CD4-positive, alpha-beta T cell (primary cell): ENCODE measurements around the gene MCFD2. TPM values are rescaled to one million over a fixed set of nuclear protein-coding genes. Genes with fewer than 3 reads are reported as not detected.
"Not testable (repeated sequence)": the region's sequence is repeated elsewhere in the genome, so short reads cannot be mapped to it uniquely, and the experiment has no call there.

ENCODE experiments used
- ATAC-seq: fragments of 200-7000 bp; cut with Tn5 transposase; one replicate; pipeline ENCODE4 v1.10.0; 2022; ENCODE audit warnings: mild to moderate bottlenecking; ENCODE audit not compliant: poor library complexity
- CTCF ChIA-PET: fragments of 350-600 bp; sonication (Branson Sonifier 250); formaldehyde crosslinking; loops from one replicate; lab custom pipeline; 2021; ENCODE audit warnings: antibody characterized with exemption, inconsistent platforms; lab: Charles Lee
- POLR2A ChIA-PET: fragments of 350-600 bp; sonication (Branson Sonifier 250); formaldehyde crosslinking; loops from one replicate; lab custom pipeline; 2021; ENCODE audit warnings: antibody characterized with exemption, inconsistent platforms; lab: Charles Lee
- DNase-seq, 14 experiments: peaks; one replicate each; pipeline ENCODE4 v3.0.0-alpha.2; 2013 to 2020; ENCODE audit warnings: mixed read lengths in 2 of 14
- H3K27ac ChIP-seq, 2 donors: one replicate each; pipeline versions ENCODE4 v1.5.1 to v1.7.0; 2013; ENCODE audit warnings: low read length in 2 of 2, low read depth in 1 of 2, mild to moderate bottlenecking in 1 of 2
- H3K27me3 ChIP-seq, 2 experiments: 1 replicate in 1 of 2; 2 replicates in 1 of 2; pipeline versions ENCODE4 v1.6.1 to v1.7.0; 2013; ENCODE audit warnings: low read length in 2 of 2, control low read depth in 1 of 2, mild to moderate bottlenecking in 1 of 2, moderate library complexity in 1 of 2; ENCODE audit not compliant: insufficient read depth in 2 of 2, control insufficient read depth in 1 of 2
- H3K36me3 ChIP-seq: one replicate; pipeline ENCODE4 v1.6.1; 2013; ENCODE audit warnings: low read length, control low read depth; ENCODE audit not compliant: insufficient read depth
- H3K4me1 ChIP-seq: one replicate; pipeline ENCODE4 v1.6.1; 2013; ENCODE audit warnings: low read length, control low read depth; ENCODE audit not compliant: insufficient read depth
- H3K4me3 ChIP-seq: one replicate; pipeline ENCODE4 v1.5.1; 2013; ENCODE audit warnings: mild to moderate bottlenecking, low read length, moderate library complexity
- H3K9me3 ChIP-seq, 2 experiments: 1 replicate in 1 of 2; 2 replicates in 1 of 2; pipeline versions ENCODE4 v1.6.1 to v1.7.0; 2013; ENCODE audit warnings: low read length in 2 of 2, mild to moderate bottlenecking in 2 of 2, control low read depth in 1 of 2, moderate library complexity in 1 of 2; ENCODE audit not compliant: control insufficient read depth in 1 of 2, insufficient read depth in 1 of 2
- H3K27ac Mint-ChIP-seq: one replicate; pipeline ENCODE4 v1.8.0; 2020; ENCODE audit warnings: mixed read lengths
- H3K27me3 Mint-ChIP-seq: one replicate; pipeline ENCODE4 v1.8.0; 2021; ENCODE audit warnings: mixed read lengths
- H3K36me3 Mint-ChIP-seq: one replicate; pipeline ENCODE4 v1.8.0; 2021; ENCODE audit warnings: low read depth, mixed read lengths
- H3K4me1 Mint-ChIP-seq: one replicate; pipeline ENCODE4 v1.8.0; 2021; ENCODE audit warnings: low read depth, mixed read lengths
- H3K4me3 Mint-ChIP-seq: one replicate; pipeline ENCODE4 v1.8.0; 2020; ENCODE audit warnings: mild to moderate bottlenecking, mixed read lengths
- H3K9me3 Mint-ChIP-seq: one replicate; pipeline ENCODE4 v1.8.0; 2020; ENCODE audit warnings: mixed read lengths
- intact Hi-C, 2 experiments: fragments of 100-400 bp; cut with DNase I in 1 of 2; cut with micrococcal nuclease in 1 of 2; formaldehyde crosslinking; loops; one replicate each; pipeline versions ENCODE4 v1.15.1 to v1.9.0; 2023 to 2025; cut with DNase I, micrococcal nuclease
- total RNA-seq, 174 experiments: library from RNA in 2 of 174; stranded (reverse) in 2 of 174; gene quantifications; one replicate each; pipeline ENCODE4 v1.2.3 and lab custom pipeline; 2021 to 2026
- TF ChIP-seq, protein P1 (sequence below): fragments of 200-600 bp; IDR thresholded peaks from one replicate; pipeline ENCODE4 v1.8.0; 2022; ENCODE audit warnings: antibody characterized with exemption, mild to moderate bottlenecking

The MCFD2 gene
- total RNA-seq, 2 experiments from 2014 or later: 29.1 to 29.7 TPM

DNA sequence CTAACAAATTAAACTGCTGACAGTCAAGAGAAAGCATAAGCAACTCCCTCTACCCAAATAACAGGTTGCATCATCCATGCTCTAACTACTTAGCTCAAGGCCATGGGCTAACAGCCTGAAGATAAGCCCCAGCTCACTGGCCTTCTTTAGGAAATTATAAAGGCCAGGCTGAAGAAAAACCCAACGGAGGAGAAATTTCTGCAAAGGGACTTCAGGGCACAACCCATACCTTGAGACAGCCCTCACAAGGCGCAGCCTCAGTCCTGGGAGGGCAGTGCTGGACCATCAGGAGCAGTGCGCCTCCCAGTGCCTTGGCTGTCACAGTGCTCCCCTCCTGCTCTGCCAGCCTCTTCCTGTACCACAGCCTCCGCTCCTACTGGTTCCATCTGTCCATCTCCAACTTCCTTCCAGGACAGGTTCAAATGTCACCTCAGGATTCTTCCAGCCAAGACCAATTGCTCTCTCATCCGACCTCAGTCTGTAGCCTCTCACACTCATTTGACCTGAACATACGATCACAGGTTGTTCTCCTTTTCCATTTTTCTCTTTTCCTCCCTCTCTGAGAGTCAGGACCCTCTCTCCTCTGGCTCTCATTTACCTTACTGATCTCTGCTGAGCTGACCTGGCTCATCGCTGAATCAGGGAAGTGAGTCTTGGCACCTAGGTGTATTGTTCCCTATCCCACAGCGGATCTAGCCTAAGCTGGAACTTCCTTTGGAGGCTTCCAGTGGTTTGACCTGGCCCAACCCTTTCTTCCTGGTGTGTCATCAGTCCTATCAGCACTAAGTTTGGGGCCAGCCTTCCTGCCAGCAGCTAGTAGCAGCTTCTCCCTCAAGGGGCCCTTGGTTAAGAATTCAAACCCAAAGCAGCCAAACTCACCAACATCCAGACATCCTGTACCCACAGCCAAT is 1.9 kb downstream of the MCFD2 start:
- H3K27me3 ChIP-seq: no peaks in the 10 kb centered on the region
- no peak overlapping the region for H3K4me3 ChIP-seq
- H3K9me3 ChIP-seq: no peaks in the 10 kb centered on the region
- Mint-ChIP-seq H3K4me3 (peak overlapping the region; percentile 82), H3K27ac (peak overlapping the region; percentile 86), H3K36me3 (peaks cover 50% of the 10 kb centered on the region), H3K4me1 (peaks cover 63% of the 10 kb centered on the region), H3K27me3 (no peaks in the 10 kb centered on the region), H3K9me3 (no peaks in the 10 kb centered on the region)
- H3K4me1 ChIP-seq: peaks cover 51% of the 10 kb centered on the region
- intact Hi-C loops: loop anchor here in 1 of 2 experiments (10.0 kb wide), 1 partner anchor 1269 kb away; no protein-coding TSS in a partner anchor
- ChIA-PET POLR2A (no interaction called here), CTCF (interaction anchor here (1.0 kb wide), 1 partner anchor 23 kb away, joined by 3 read pairs; no protein-coding TSS in a partner anchor)
- TF ChIP-seq, protein P1, sequence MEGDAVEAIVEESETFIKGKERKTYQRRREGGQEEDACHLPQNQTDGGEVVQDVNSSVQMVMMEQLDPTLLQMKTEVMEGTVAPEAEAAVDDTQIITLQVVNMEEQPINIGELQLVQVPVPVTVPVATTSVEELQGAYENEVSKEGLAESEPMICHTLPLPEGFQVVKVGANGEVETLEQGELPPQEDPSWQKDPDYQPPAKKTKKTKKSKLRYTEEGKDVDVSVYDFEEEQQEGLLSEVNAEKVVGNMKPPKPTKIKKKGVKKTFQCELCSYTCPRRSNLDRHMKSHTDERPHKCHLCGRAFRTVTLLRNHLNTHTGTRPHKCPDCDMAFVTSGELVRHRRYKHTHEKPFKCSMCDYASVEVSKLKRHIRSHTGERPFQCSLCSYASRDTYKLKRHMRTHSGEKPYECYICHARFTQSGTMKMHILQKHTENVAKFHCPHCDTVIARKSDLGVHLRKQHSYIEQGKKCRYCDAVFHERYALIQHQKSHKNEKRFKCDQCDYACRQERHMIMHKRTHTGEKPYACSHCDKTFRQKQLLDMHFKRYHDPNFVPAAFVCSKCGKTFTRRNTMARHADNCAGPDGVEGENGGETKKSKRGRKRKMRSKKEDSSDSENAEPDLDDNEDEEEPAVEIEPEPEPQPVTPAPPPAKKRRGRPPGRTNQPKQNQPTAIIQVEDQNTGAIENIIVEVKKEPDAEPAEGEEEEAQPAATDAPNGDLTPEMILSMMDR: no peak
- ATAC-seq (no peak), DNase-seq (no peak)
- no peak overlapping the region for H3K27ac ChIP-seq
- H3K36me3 ChIP-seq: peaks cover 29% of the 10 kb centered on the region

DNA sequence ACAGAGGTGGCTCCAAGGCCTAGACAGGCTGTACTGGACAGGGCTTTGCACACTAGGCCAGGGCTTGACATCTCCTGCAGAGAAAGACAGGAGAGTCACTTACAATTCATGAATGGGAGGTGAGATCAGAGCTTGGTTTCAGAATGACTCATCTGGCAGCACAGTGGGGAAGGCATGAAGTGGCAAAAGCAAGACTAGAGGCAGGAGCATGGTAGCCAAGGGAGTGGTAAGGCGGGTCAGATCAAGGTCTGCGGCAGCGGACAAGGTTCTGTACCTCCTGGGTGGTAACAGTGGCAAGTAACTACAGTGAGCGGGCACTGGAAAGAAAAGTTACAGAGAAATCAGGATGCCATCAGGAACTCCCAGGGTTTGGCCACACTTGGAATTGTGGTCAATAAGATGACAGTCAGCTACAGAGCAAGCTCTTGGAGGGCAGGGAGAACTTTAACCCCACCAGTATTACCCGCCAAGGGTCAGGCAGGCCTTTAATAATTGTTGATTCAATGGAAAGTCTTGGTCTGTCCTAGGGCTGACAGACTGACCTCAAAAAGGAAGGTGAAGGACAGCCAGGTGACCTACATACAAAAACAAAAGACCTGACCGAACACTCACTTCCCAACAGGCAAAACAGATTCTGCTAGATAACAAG is 5.7 kb downstream of the MCFD2 start:
- peaks cover 78% of the 10 kb centered on the region for H3K36me3 Mint-ChIP-seq
- no peak for DNase-seq

DNA sequence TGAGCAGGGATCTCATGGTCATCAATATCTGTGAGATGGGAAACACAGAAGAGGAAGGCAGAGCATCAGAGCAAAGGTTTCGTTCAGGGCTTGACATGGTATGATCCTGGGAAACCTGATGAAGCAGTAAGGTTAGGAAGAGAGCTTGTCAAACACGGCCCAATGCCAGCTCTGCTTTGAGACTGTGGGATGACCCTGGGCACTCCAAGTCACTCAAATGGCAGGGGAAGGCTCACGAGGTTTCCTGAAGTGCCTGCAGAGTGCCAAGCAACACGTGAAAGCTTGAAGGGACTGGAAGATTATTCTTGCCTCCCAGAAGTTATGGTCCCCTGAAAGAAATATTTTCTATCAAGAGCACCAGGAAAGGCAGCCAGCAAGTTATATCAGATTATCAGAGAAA is 6.5 kb downstream of the MCFD2 start:
- TF ChIP-seq, protein P1: no peak
- ATAC-seq: no peak
- intact Hi-C loops: no loop called here
- no peaks in the 10 kb centered on the region for H3K9me3 Mint-ChIP-seq
- no peak for DNase-seq
- no peak overlapping the region for H3K4me3 Mint-ChIP-seq
- no peak overlapping the region for H3K27ac Mint-ChIP-seq
- POLR2A ChIA-PET: no interaction called here
- peaks cover 79% of the 10 kb centered on the region for H3K36me3 Mint-ChIP-seq
- no peak overlapping the region for H3K27ac ChIP-seq
- H3K9me3 ChIP-seq: no peaks in the 10 kb centered on the region
- H3K4me3 ChIP-seq: no peak overlapping the region
- no peaks in the 10 kb centered on the region for H3K27me3 ChIP-seq
- no peaks in the 10 kb centered on the region for H3K27me3 Mint-ChIP-seq
- H3K36me3 ChIP-seq: peaks cover 69% of the 10 kb centered on the region
- H3K4me1 Mint-ChIP-seq: peaks cover 22% of the 10 kb centered on the region
- peaks cover 18% of the 10 kb centered on the region for H3K4me1 ChIP-seq
- CTCF ChIA-PET: interaction anchor here (0.7 kb wide), 1 partner anchor 21 kb away, joined by 3 read pairs; no protein-coding TSS in a partner anchor

More for the DNA sequence above, 5.7 kb downstream of the MCFD2 start:
- ATAC-seq: no peak
- Mint-ChIP-seq H3K4me3 (no peak overlapping the region), H3K27ac (no peak overlapping the region), H3K4me1 (peaks cover 30% of the 10 kb centered on the region), H3K27me3 (no peaks in the 10 kb centered on the region), H3K9me3 (no peaks in the 10 kb centered on the region)
- Histone ChIP-seq H3K27me3 (no peaks in the 10 kb centered on the region), H3K27ac (no peak overlapping the region), H3K9me3 (no peaks in the 10 kb centered on the region), H3K4me1 (peaks cover 26% of the 10 kb centered on the region), H3K4me3 (no peak overlapping the region), H3K36me3 (peaks cover 65% of the 10 kb centered on the region)
- intact Hi-C loops: loop anchor here in 1 of 2 experiments (10.0 kb wide), 1 partner anchor 1265 kb away; no protein-coding TSS in a partner anchor
- ChIA-PET POLR2A (no interaction called here), CTCF (no interaction called here)
- TF ChIP-seq, protein P1: no peak

DNA sequence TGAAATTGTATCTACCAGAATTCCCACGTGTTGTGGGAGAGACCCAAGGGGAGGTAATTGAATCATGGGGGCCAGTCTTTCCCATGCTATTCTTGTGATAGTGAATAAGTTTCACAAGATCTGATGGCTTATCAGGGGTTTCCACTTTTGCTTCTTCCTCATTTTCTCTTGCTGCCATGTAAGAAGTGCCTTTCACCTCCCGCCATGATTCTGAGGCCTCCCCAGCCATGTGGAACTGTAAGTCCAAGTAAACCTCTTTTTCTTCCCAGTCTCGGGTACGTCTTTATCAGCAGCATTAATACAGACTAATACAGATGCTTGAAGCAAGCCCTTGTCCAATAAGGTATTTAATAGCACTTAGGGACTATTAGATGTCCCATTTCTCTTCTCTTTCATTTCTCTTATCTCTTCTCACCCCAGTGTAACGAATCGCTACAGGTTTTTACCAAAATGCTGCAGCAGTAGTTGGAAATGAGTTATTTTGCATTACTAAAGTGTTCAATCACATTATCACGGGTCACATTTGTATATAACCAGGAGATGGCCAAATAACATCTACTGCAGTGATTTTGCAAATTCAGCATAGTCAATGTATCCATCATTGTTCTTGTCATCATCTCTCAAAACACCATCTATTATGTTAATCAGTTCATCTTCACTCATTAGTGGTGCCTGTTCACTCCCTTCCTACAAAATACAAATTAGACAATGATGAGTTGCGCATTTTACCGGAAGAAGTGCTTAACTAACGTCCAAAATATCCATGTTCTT is 10.5 kb downstream of the MCFD2 start:
- peaks cover 76% of the 10 kb centered on the region for H3K36me3 Mint-ChIP-seq
- H3K4me1 Mint-ChIP-seq, H3K9me3 ChIP-seq, ATAC-seq, H3K27me3 ChIP-seq, H3K4me3 Mint-ChIP-seq, H3K4me3 ChIP-seq, H3K4me1 ChIP-seq, DNase-seq, H3K27me3 Mint-ChIP-seq, H3K27ac Mint-ChIP-seq, POLR2A ChIA-PET, H3K9me3 Mint-ChIP-seq, CTCF ChIA-PET, H3K27ac ChIP-seq, intact Hi-C loops: not testable (repeated sequence)
- H3K36me3 ChIP-seq: peaks cover 56% of the 10 kb centered on the region
